Hepatocyte (in vitro differentiated cells): ENCODE measurements around the gene NOX5.

Source experiments
- CTCF ChIP-seq: fragments of 200-600 bp; sonication (generic); IDR thresholded peaks from 2 replicates; pipeline ENCODE4 v1.5.1; 2016; ENCODE audit warnings: antibody characterized with exemption, mild to moderate bottlenecking; ENCODE audit not compliant: poor library complexity
- EZH2phosphoT487 ChIP-seq: fragments of 200-600 bp; sonication (generic); IDR thresholded peaks from one replicate; pipeline ENCODE4 v1.6.1; 2018; ENCODE audit warnings: antibody characterized with exemption, mild to moderate bottlenecking, low read depth, moderate library complexity; ENCODE audit not compliant: unreplicated experiment, severe bottlenecking

- TF ChIP-seq CTCF (no peak), EZH2phosphoT487 (no peak)
These were observed 45.1 kb downstream of the NOX5 start for GRCh38 chr15:69059557-69059943.
